Duodenal mucosa (tissue), 2 donors: ENCODE results near the gene MYO3B.

Experiments used
- H3K27ac ChIP-seq: one replicate; pipeline ENCODE4 v1.7.0; 2013; ENCODE audit warnings: low read depth, low read length
- H3K27me3 ChIP-seq, 2 donors: one replicate each; pipeline ENCODE4 v1.7.0; 2013; ENCODE audit warnings: low read length in 2 of 2, control low read depth in 1 of 2; ENCODE audit not compliant: insufficient read depth in 2 of 2, control insufficient read depth in 1 of 2
- H3K36me3 ChIP-seq, 2 donors: one replicate each; pipeline ENCODE4 v1.7.0; 2013; ENCODE audit warnings: low read length in 2 of 2, control low read depth in 1 of 2; ENCODE audit not compliant: insufficient read depth in 2 of 2, control insufficient read depth in 1 of 2
- H3K4me1 ChIP-seq, 2 donors: one replicate each; pipeline ENCODE4 v1.7.0; 2013; ENCODE audit warnings: low read length in 2 of 2, control low read depth in 1 of 2; ENCODE audit not compliant: insufficient read depth in 2 of 2, control insufficient read depth in 1 of 2
- H3K4me3 ChIP-seq, 2 donors: one replicate each; pipeline ENCODE4 v1.7.0; 2013; ENCODE audit warnings: low read length in 2 of 2, low read depth in 1 of 2
- H3K9ac ChIP-seq, 2 donors: one replicate each; pipeline ENCODE4 v1.7.0; 2013; ENCODE audit warnings: low read length in 2 of 2, low read depth in 1 of 2
- H3K9me3 ChIP-seq, 2 donors: one replicate each; pipeline ENCODE4 v1.7.0; 2013; ENCODE audit warnings: low read length in 2 of 2, control low read depth in 1 of 2; ENCODE audit not compliant: control insufficient read depth in 1 of 2

The MYO3B gene

DNA sequence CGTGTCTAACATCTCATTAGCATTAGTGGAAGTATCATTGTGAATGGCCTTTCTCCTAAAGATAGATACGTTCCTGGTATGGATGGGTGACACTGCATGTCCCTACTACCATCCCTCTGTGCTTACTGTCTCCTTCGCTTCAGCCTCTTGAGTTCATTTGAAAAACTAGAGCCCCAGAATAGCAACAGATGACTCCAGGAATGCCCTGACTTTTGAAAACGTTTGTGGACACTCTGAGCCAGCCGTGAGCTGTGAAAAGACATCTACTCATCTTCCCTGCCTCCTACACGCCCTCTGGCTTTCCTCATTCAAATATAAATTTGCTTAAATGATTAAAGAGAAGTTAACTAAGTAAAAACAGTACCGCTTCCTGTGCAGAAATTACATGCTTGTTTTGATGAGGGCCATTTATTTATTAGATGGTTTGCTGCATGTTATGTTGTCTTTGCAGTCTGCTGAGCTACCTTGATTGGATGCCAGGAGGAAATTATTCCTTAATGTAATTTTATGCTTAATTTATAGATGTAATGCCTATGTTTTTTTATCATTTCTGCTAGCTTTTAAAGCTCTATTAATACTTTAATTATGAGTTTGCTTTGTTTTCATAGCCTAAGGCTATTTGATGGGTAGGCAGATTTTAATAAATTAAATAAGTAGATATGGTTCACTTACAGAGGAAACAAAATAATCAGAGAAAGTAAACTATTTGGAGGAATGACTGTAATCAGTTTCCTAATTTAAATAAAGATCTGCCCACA lies 32.1 kb upstream of the MYO3B start:
- Histone ChIP-seq H3K4me1 (no peaks in the 10 kb centered on the region), H3K9me3 (no peaks in the 10 kb centered on the region), H3K9ac (no peak overlapping the region), H3K36me3 (no peaks in the 10 kb centered on the region), H3K27ac (no peak overlapping the region), H3K27me3 (no peaks in the 10 kb centered on the region), H3K4me3 (no peak overlapping the region)

DNA sequence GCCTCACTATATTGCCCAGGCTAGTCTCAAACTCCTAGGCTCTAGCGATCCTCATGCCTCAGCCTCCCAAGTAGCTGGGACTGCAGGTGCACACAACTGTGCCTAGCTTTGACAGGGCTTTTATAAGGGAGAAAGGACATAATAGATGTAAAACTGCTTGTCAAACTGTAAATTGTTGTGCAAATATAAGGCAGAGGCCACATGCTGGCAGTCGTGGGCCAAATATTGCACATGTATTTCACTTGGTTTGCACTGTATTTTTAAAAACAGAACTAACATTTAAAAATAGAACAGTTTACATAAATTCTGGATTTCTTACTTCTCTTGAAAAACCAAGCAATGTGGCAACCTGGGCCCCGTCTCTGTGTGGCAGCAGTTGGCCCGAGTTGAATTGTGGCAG lies 31.2 kb upstream of the MYO3B start:
- Histone ChIP-seq H3K4me1 (no peaks in the 10 kb centered on the region), H3K4me3 (no peak overlapping the region), H3K36me3 (no peaks in the 10 kb centered on the region), H3K9me3 (no peaks in the 10 kb centered on the region), H3K27me3 (no peaks in the 10 kb centered on the region), H3K27ac (no peak overlapping the region), H3K9ac (no peak overlapping the region)

DNA sequence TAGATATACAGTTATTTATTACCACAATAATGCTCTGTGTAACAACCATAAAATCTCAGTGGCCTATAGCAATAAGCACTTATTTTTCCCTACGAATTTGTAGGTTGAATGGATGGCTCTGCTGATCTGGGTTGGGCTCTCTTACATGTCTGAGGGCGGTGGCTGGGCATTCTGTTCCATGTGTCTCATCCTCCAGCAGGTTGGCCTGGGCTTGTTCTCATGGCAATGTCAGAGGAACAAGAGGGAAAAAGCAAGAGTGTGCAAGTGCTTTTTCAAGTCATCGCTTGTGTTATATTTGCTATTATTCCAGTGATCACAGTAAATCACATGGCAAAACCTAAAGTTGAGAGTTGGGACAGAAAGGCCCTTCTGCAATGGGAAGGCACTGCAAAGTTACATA lies 30.4 kb upstream of the MYO3B start:
- Histone ChIP-seq H3K27ac (no peak overlapping the region), H3K9me3 (no peaks in the 10 kb centered on the region), H3K4me1 (no peaks in the 10 kb centered on the region), H3K36me3 (no peaks in the 10 kb centered on the region), H3K9ac (no peak overlapping the region), H3K4me3 (no peak overlapping the region), H3K27me3 (no peaks in the 10 kb centered on the region)

DNA sequence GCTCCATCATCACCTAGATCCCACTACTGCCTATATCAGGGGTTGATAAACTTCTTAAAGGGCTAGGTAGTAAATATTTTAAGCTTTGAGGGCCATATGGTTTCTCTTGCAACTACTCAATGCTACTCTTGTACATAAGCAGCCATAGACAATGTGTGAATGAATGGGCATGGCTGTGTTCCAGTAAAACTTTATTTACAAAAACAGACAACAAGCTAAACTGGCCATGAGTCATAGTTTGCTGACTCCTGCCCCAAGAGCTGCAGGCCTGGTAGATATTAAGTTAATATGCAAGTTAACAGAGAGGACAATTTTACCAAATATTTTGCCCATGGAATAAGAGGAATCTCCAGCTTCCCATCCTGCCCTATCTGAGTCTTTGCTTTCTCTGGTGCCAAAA lies 29.8 kb upstream of the MYO3B start:
- Histone ChIP-seq H3K9ac (no peak overlapping the region), H3K4me1 (no peaks in the 10 kb centered on the region), H3K36me3 (no peaks in the 10 kb centered on the region), H3K27me3 (no peaks in the 10 kb centered on the region), H3K4me3 (no peak overlapping the region), H3K9me3 (no peaks in the 10 kb centered on the region), H3K27ac (no peak overlapping the region)

DNA sequence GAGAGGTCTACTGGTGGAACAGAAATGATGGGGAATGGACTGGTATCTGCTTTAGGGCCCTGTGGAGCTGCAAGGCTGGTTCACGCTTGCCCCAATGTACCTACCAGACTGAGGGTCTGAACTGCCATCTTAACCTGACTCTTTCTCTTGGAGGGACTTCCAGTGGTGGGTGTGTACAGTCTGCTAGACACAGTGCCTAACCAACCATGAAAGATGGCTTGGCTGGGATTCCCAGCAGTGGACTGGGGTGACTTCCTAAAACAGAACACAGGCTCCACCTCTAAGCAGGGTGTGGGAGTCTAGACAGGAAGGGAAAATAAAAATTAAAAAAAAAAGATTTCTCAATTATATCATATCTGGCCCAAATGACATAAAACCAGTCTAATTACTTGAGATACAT lies 25.5 kb upstream of the MYO3B start:
- Histone ChIP-seq H3K4me1 (no peaks in the 10 kb centered on the region), H3K9me3 (no peaks in the 10 kb centered on the region), H3K9ac (no peak overlapping the region), H3K4me3 (no peak overlapping the region), H3K27me3 (no peaks in the 10 kb centered on the region), H3K36me3 (no peaks in the 10 kb centered on the region), H3K27ac (no peak overlapping the region)

DNA sequence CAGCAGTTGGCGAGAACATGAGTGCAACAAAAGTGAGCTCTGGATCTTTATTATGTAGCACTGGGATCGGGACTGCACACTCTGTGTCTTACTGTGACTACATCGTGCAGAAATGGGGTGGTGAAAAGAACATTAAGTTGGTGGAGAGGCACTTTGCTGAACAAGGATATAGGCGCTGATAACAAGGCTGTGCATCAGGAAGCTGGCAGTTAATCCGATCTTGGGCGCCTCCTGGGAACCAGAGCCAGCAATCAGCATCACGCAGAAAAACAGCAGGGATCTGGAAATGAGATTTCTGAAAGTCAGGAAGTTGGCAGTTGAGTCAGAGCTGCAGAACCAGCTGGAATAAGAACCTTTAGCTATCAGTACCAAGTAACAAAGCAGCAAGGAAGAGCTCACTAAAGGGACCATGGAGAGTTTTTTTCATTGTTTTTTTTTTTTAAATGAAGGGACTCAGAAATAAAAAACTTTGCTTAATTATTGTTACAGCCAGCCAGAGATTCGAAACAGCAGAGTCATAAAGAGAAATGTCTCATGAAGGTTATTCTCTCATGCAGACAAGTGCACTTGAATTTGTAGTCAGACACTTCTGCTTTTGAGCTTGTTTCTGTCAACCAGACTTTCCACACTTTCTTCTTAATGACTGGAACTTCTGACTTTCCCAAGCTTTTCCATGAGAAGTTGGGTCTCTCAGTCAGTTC lies 22.8 kb upstream of the MYO3B start:
- no peaks in the 10 kb centered on the region for H3K4me1 ChIP-seq
- H3K36me3 ChIP-seq, result no peaks in the 10 kb centered on the region
- no peak overlapping the region for H3K9ac ChIP-seq
- H3K9me3 ChIP-seq, result no peaks in the 10 kb centered on the region
- no peak overlapping the region for H3K27ac ChIP-seq
- H3K4me3 ChIP-seq, result no peak overlapping the region
- no peaks in the 10 kb centered on the region for H3K27me3 ChIP-seq

DNA sequence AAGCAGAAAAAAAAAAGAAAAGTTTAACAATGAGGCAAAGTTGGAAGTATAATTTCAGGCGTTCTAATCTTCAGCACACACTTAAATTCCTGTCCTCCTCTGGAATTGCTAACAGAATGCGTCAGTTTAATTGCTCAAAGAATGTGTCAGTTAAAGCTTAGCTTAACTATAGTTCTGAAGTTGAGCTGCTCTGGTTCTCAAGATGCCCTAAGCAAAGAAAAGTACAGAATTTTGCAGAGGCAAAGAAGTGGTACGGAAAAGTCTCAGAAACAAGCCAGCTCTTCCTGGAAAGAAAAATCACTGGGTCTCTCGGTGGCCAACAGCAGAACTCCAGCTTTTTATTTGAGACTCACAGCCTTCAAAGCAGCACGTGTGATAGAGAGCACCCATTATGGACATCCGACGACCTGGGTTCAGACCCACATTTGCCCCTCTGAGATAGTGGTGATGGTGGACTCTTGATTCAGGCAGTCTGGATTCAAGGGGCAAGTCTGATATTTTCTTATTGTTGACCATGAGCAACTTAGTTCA lies 22.2 kb upstream of the MYO3B start:
- no peak overlapping the region for H3K4me3 ChIP-seq
- no peaks in the 10 kb centered on the region for H3K9me3 ChIP-seq
- no peaks in the 10 kb centered on the region for H3K27me3 ChIP-seq
- no peak overlapping the region for H3K9ac ChIP-seq
- H3K27ac ChIP-seq, result no peak overlapping the region
- no peaks in the 10 kb centered on the region for H3K36me3 ChIP-seq
- no peaks in the 10 kb centered on the region for H3K4me1 ChIP-seq

DNA sequence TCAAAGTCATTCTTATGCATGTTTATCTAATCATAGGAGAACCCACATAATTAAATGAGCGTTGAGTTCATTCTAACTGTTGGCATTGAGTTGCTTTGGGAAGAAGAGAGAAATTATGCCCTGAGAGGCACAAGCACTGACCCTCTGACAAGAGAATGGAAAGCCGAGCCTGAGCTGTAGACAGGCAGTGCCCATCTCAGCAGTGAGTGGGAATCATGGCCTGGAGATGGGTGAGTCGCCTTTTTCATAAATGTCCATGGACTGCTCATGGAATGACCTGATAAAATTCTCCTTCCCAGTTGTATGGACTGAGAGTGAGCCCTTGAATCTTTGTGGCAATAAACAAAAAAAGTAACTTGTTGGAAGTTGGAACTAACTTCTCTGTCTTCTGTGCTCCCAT lies 21.4 kb upstream of the MYO3B start:
- Histone ChIP-seq H3K9ac (no peak overlapping the region), H3K4me3 (no peak overlapping the region), H3K4me1 (no peaks in the 10 kb centered on the region), H3K36me3 (no peaks in the 10 kb centered on the region), H3K9me3 (no peaks in the 10 kb centered on the region), H3K27me3 (no peaks in the 10 kb centered on the region), H3K27ac (no peak overlapping the region)

DNA sequence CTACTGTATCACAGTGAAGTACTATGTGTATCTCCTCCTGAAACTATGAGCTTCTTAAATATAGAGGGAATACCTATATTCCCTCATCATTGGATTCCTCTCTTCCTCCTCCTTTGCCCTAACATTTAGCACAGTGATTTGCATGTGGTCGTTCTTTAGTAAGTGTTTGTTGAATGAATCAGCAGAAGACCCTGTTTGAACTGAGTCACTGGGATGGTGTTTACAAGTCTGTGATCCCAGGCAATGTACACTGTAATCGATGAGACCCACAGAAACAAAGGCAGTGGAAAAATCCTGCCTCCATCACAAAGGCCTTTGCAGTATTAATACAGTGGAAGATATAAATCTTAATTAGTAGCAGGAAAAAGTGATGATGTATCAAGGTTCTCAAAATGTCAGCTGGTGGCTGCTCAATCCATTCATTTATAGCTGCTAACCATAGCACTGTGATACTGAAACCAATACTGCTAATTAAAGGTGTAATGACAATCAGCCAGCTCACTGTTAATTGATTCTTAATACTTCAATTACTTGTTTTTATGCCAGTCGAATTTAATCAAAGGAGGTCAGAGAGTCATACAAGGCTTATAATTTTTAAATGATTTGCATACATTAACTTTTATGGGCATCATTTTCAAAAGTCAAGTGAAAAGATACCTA lies 20.8 kb upstream of the MYO3B start:
- Histone ChIP-seq H3K9me3 (no peaks in the 10 kb centered on the region), H3K27ac (no peak overlapping the region), H3K36me3 (no peaks in the 10 kb centered on the region), H3K9ac (no peak overlapping the region), H3K27me3 (no peaks in the 10 kb centered on the region), H3K4me3 (no peak overlapping the region), H3K4me1 (no peaks in the 10 kb centered on the region)

DNA sequence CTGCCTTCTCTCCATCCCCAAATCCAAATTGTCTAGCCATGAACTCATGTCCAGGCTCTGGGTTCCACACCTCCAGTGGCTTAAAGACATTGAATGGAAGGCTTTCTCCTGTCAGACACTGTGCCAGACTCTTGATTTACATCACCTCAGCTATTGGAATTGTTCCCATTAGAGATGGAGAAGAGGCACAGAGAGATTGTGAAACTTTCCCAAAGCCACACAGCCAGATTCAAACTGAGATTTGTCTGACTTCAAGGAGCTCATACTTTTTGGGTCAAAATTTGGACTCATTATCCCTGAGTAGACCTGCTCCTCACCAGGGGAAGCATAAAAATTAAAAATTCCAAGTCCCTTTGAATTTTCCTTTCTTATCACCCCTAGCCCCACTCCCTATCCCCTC lies 18.9 kb upstream of the MYO3B start:
- no peak overlapping the region for H3K27ac ChIP-seq
- no peaks in the 10 kb centered on the region for H3K4me1 ChIP-seq
- H3K36me3 ChIP-seq, result no peaks in the 10 kb centered on the region
- H3K27me3 ChIP-seq, result no peaks in the 10 kb centered on the region
- H3K4me3 ChIP-seq, result no peak overlapping the region
- H3K9me3 ChIP-seq, result no peaks in the 10 kb centered on the region
- no peak overlapping the region for H3K9ac ChIP-seq
